ENCODE results near the gene DND1.
"Not testable (repeated sequence)": the region's sequence is repeated elsewhere in the genome, so short reads cannot be mapped to it uniquely, and the experiment has no call there.

The DND1 gene

GRCh38 chr5:140630292-140631035 lies 42.9 kb downstream of the DND1 start:
- no peak for DNase-seq

GRCh38 chr5:140628711-140629110 lies 44.7 kb downstream of the DND1 start:
- no peak for DNase-seq

- no peak for DNase-seq
Measured at GRCh38 chr5:140627972-140628371, 45.4 kb downstream of the DND1 start.

- DNase-seq, result not testable (repeated sequence)
Measured at GRCh38 chr5:140624886-140625285, 48.5 kb downstream of the DND1 start.

GRCh38 chr5:140623061-140623460 lies 50.3 kb downstream of the DND1 start:
- DNase-seq, result not testable (repeated sequence)

- DNase-seq, result no peak
Measured at GRCh38 chr5:140622301-140622700, 51.1 kb downstream of the DND1 start.

Measured in right kidney (tissue), 1 donor.